HG03159 (cell line): ENCODE results near the gene EPM2A.

Source experiments
- ATAC-seq: cut with Tn5 transposase; IDR thresholded peaks from one replicate; pipeline ENCODE4 v1.9.1; 2021; ENCODE audit warnings: mild to moderate bottlenecking, moderate library complexity; ENCODE audit not compliant: unreplicated experiment

The EPM2A gene

DNA sequence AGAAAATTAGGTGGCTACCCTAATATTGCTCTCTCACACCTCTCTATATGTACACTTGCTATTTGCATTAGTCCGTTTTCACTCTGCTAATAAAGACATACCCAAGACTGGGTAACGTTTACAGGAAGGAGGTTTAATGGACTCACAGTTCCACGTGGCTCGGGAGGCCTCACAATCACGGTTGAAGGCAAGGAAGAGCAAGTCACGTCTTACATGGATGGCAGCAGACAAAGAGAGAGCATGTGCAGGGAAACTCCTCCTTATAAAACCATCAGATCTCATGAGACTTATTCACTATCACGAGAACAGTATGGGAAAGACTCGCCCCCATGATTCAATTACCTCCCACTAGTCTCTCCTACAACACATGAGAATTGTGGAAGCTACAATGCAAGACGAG is 53.4 kb downstream of the EPM2A start:
- no peak for ATAC-seq

DNA sequence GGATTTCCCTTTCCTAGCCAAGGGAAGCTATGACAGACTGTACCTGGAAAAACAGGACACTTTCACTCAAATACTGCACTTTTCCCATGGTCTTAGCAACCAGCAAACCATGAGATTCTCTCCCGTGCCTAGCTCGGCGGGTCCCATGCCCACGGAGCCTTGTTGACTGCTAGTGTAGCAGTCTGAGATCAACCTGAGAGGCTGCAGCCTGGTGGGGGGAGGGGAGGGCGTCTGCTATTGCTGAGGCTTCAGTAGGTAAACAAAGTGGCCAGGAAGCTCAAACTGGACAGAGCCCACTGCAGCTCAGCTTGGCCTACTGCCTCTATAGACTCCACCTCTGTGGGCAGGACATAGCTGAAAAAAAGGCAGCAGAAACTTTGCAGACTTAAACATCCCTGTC is 61.8 kb downstream of the EPM2A start:
- ATAC-seq = no peak

DNA sequence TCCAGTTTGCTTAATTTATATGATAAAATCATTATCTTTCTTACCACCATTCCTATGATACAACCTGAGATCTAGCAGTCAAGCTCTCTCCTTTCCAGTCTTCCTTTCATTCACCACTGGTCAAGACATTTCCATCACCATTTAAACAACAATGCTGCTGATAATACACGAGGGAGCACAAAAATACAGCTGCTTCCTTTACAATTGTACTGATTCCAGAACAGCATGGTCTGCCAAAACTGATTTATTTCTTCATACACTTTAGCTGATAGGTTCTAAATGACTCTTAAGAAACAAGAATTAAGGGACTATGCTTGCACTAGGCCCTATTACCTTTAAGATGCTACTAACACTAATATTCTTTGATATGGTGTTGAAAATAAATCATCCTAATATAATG is 65.0 kb downstream of the EPM2A start:
- ATAC-seq = no peak

GRCh38 chr6:145669627-145670034 is 65.7 kb downstream of the EPM2A start:
- ATAC-seq = no peak

- no peak for ATAC-seq
These were observed 66.5 kb downstream of the EPM2A start for GRCh38 chr6:145668844-145669243.

- no peak for ATAC-seq
These were observed 74.6 kb downstream of the EPM2A start for GRCh38 chr6:145660676-145661075.

GRCh38 chr6:145656128-145656527 is 79.2 kb downstream of the EPM2A start:
- ATAC-seq = no peak

DNA sequence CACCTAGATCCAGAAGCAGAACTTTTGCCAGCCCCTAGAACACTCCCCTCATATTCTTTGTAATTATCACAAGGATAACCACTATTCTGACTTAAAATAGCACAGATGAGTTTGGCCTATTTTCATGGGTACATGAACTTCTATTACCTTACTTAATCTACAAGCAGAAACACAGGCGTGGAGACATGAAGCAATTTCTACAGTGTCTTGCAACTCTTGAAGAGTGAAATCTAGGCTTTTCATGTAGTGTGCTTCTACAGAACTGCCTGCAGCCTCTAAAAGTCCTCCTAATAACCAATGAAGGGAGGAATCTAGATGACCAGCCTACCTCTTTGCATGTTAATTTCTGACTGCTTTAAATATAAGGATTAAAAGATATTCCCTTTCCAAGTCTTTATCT is 82.7 kb downstream of the EPM2A start:
- no peak for ATAC-seq

DNA sequence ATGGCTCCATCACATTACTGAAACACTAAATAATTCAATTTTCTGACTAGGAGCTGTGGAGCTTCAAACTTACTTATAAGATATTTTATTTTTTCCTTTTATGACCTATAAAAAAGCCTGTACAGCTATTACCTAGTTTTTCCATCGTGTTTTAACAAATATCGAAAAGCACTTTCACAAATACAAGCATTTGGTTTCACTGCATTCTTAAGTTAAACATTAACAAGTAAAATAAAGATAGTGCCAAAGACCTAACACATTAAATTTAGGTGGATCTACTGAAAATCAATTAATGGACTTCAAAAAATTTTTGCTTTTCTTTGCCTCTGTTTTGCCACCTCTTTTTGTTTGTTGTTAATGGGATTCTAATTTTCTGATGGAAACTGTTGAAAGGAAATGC is 83.3 kb downstream of the EPM2A start:
- no peak for ATAC-seq

- ATAC-seq = no peak
These were observed 87.2 kb downstream of the EPM2A start for GRCh38 chr6:145648149-145648548.

DNA sequence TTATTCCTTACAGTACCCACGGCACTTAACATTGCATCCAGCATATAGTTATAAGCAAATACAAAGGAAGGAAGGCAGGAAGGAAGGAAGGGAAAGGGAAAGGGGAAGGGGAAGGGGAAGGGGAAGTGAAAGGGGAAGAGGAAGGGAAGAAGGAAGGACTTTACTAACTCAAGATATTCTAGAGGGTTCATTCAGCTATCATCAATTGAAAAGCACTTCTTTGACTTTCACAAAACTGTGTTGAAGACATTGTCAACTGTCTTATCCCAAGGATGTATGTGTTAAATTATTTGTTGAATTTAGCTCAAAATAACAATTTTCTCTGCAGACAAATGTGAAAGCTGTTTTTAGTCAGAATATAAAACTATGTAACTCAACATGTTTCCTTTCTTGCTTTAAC is 87.7 kb downstream of the EPM2A start:
- ATAC-seq = no peak

- ATAC-seq = no peak
These were observed 91.6 kb downstream of the EPM2A start for GRCh38 chr6:145643760-145644159.

DNA sequence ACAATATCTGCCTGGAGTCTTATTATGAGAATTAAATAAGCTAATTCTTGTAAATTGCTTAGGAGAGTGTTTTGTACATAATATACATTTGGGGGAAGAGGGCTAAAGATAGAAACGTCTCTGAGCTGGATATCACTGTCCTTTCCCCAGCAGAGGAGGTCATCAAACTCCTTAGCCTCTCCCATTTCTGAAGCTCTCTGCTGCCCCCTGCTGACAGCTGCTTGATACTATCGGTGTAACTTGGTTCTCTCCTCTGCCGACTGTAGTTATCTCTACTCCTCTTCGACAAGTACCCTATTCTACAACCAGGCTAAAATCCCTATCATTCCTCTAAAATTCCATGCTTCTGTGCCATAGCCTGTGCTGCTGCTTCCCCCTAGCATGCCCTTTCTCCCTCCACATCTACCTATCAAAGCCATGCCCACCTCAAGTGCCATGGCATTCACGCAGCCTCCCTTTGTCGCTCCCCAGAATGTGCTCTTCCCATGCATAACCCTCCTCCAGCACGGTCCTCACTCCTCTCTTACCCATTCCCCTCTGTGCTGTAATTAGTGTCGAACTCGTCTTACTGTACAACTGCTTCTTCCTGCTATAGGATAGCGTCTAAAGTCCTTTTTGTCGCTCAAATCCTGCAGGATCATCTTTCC is 101.2 kb downstream of the EPM2A start:
- peak; percentile 94 for ATAC-seq

DNA sequence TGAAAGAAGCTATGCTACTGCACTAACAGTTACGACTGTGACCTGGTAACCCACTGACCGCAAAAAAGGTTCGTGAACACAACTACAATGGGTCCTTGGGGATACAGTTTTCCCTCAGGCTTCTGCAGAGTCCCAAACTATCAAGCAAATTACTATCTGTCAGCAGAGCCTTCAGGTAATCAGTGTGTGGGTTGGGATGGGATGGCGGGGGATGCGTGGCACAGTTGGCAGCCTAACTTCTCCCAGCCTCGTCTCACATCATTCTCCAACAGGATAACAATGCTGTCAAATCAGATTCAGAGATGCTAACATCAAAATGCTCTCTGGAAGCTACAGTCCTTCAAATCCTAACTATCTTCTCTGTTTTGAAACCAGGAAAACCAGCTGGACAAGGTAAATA is 102.3 kb downstream of the EPM2A start:
- ATAC-seq = no peak

DNA sequence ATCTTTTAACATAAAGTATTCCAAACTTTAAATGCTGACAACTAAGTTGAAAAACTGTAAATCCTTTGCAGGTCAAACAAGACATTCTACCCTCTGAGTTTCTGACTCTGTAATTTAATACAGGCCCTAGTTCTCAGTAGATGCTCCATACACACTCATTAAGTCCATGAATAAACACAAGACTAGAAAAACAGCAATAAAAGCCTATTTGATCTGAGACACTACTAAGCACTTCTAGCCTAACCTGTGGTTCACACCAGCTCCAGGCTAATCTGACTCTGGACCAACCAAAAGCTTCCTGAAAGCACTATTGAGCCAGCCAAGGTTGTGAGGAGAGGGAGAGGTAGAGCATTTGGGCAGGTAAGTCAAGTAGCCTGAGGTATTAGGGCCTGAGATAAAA is 103.9 kb downstream of the EPM2A start:
- ATAC-seq = no peak

- no peak for ATAC-seq
These were observed 104.7 kb downstream of the EPM2A start for GRCh38 chr6:145630598-145630997.

DNA sequence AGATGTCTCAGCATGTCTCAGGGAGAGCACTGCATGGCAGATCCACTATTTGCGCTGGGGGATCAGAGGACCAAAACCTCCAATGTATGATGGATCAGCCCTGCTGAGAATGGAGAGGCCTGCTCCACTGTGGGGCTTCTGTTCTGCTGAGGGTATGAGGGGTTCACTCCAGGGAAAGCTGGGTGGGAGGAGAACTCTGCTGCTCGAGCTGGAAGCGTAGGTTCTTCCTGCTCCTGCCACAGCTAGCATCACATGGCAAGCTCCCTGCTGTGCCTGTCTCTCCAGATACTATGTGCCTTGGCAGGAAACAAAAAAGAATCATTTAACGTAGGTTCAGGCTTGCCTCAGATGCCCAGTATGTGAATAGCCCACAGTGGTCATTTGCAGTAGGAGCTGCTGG is 105.8 kb downstream of the EPM2A start:
- no peak for ATAC-seq

GRCh38 chr6:145627451-145627850 is 107.9 kb downstream of the EPM2A start:
- ATAC-seq = no peak

DNA sequence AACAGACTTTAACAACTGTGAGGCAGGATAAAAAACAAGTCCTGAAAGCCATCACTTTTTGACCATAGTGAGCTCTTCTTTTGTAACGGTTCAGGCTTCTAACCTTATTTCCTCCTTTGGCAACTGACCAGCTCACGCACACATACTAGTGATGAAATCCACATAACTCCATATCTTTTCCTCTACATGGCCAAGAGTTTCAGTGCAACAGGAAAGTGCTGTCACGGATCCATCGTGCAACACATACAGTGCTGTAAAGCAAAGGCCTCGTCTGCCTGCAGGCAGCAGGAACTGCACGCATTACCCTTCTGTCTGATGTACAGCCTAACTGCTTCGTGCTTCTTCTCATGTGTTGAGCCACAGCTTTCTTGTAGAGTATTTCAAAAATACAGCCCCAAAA is 108.5 kb downstream of the EPM2A start:
- no peak for ATAC-seq

GRCh38 chr6:145623231-145623630 is 112.1 kb downstream of the EPM2A start:
- ATAC-seq = no peak

- peak; percentile 79 for ATAC-seq
These were observed 113.5 kb downstream of the EPM2A start for GRCh38 chr6:145621776-145622175.

- ATAC-seq = no peak
These were observed 115.2 kb downstream of the EPM2A start for GRCh38 chr6:145620088-145620487.

GRCh38 chr6:145609521-145609920 is 125.8 kb downstream of the EPM2A start:
- no peak for ATAC-seq
